Activated T-cell treated with anti-CD3 and anti-CD28 coated beads for 24 hours (primary cell): ENCODE measurements around the gene KBTBD4.

Source experiments
- DNase-seq: peaks from one replicate; pipeline ENCODE4 v3.0.0-alpha.2; 2020; ENCODE audit warnings: low read depth

Gene KBTBD4

GRCh38 chr11:47524291-47524874, 54.4 kb downstream of the KBTBD4 start:
- no peak for DNase-seq

DNA sequence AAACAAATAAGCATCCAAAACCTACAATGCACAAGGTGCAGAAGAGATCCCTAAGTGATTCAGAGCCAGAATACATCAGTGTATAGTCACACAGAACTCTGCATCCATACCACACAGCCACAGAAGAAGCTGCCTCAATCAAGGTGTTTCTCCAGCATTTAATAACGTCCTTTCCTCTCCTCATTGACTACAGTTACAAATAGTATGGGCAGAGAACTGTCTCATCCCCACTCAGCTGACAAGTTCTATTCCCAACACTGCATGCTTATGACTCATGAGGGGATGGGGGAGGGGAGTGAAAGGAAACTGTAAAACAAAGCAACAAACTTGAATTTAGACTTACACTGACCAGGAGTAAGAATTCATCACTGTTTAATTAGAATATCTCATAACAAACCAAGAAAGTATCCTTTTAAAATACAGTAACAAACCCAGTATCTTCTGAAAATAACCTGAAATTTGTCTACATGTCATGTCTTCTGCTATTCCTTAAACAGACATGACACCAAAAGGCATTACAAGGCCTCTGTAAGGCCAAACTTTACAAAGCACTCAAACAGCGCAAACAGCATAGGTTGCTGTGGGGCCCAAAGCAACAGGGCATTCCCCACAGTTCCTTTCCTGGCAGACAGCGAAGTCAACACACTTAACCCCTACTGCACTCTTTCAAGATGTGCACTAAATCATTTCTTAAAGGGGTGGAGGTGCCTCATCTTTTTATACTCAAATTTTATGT, 55.1 kb downstream of the KBTBD4 start:
- no peak for DNase-seq
